ENCODE results near the gene CDKN2B-AS1.

The CDKN2B-AS1 gene

DNA sequence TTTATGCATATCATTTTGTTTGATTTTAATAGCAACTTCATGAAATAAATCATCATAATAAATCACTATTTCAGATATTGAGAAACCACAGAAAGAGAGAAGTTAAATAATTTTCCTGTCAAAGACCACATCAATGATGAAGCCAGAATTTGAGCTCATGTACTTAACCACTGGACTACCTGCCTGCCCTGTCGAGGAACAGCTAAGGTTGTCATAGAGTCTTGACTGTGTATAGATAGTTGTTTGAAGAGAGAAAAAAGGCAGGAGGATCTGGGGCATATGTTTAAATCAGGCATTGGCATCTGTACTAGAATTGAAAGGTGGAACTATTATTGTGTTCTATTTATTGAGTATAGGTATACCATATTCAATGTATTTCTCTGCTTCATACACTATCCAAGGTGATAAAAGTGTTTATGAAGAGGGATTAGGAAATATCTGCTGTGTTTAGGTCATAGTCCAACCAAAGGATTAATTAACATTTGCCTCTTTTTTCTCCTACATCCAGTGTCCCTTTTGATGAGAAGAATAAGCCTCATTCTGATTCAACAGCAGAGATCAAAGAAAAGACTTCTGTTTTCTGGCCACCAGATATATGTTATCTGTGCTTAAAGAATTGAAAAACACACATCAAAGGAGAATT, 51.8 kb downstream of the CDKN2B-AS1 start:
- TF ChIP-seq, protein P1, sequence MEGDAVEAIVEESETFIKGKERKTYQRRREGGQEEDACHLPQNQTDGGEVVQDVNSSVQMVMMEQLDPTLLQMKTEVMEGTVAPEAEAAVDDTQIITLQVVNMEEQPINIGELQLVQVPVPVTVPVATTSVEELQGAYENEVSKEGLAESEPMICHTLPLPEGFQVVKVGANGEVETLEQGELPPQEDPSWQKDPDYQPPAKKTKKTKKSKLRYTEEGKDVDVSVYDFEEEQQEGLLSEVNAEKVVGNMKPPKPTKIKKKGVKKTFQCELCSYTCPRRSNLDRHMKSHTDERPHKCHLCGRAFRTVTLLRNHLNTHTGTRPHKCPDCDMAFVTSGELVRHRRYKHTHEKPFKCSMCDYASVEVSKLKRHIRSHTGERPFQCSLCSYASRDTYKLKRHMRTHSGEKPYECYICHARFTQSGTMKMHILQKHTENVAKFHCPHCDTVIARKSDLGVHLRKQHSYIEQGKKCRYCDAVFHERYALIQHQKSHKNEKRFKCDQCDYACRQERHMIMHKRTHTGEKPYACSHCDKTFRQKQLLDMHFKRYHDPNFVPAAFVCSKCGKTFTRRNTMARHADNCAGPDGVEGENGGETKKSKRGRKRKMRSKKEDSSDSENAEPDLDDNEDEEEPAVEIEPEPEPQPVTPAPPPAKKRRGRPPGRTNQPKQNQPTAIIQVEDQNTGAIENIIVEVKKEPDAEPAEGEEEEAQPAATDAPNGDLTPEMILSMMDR (IDR thresholded peaks at IDR 0.05), result no peak
- no peak for TF ChIP-seq ZFX (IDR thresholded peaks at IDR 0.05; ENCODE audit: borderline replicate concordance)
- H3K27ac ChIP-seq, result no peak overlapping the region

DNA sequence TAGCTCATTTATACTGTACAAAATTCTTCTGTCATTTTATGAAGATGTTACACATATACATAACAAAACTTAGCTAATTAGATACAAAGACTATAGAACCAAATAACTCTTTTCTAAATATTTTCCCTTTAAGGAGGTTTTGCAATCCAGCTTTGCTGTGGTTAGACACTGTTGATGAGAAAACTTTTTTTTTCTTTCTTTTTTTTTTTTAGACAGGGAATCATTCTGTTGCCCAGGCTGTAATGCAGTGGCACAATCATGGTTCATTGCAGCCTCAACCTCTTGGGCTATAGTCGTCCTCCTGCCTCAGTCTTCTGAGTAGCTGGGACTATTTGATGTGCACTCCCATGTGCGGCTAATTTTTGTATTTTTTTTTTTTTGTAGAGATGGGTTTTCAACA, 53.0 kb downstream of the CDKN2B-AS1 start:
- no peak overlapping the region for H3K27ac ChIP-seq
- TF ChIP-seq, protein P1 (IDR thresholded peaks at IDR 0.05), result no peak
- no peak for TF ChIP-seq ZFX (IDR thresholded peaks at IDR 0.05; ENCODE audit: borderline replicate concordance)

DNA sequence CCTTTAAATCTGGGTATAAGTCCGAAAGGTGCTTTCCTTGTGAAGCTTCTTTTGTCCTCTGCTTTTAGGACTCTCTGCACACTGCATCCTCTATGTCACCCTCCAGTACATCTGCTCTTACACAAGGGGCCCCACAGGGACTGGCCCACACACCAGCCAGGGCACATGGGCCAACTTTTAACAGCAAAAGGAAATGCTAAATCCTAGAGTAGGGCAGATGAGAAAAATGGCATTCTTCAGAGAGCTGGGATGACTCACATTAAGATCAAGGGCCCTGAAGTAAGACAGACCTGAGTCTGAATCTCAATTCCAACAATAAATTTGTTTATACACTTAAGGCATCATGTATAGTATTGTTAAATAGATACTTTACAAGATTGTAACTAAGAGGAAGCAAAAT, 54.8 kb downstream of the CDKN2B-AS1 start:
- TF ChIP-seq, protein P1 (IDR thresholded peaks at IDR 0.05), result no peak
- no peak for TF ChIP-seq ZFX (IDR thresholded peaks at IDR 0.05; ENCODE audit: borderline replicate concordance)
- H3K27ac ChIP-seq, result no peak overlapping the region

DNA sequence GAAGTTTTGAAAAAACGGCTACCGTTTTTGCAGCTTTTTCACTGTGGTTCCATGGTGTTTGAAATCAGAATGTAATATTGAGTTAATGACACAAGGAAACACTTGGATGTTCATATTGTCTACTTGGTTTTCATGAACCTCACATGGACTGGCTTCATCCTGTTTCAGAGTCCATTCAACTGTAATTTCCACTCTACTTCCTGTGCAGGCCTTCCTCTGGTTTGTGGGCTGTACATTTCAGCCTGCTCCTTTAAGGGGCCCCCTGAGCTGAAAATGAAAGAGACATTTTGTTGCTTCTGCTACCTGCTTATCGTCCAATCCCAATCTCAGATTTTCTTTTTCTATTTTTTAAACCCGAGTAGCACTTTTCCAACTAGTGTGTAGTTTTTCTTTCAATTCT, 56.3 kb downstream of the CDKN2B-AS1 start:
- no peak overlapping the region for H3K27ac ChIP-seq
- TF ChIP-seq, protein P1 (IDR thresholded peaks at IDR 0.05), result no peak
- no peak for TF ChIP-seq ZFX (IDR thresholded peaks at IDR 0.05; ENCODE audit: borderline replicate concordance)

DNA sequence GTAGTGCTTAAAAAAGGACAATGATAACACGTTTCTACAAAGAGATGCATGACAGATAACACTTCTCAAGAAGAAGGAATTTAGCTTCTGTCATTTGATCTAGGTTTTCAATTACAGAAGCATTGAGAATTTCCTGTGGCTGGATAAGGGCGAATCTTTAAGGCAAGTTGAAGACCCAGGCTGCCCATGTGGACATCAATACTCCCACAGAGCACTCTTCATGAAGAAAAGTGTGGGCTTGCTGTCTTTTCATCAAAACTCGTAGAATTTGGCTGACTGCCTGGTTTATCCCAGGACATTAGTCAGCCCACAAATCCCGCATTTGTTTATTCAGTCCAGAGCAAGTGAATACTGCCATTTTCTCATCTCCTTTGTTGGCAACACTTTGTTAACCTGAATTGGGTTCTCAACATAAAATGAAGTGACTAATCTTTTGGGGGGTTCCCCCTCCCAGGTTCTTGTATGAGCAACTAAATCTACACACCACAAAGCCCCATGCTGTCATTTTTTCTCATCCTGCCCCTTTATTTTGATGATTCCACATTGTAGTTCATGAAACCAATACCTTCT, 57.9 kb downstream of the CDKN2B-AS1 start:
- TF ChIP-seq, protein P1 (IDR thresholded peaks at IDR 0.05), result no peak
- no peak for TF ChIP-seq ZFX (IDR thresholded peaks at IDR 0.05; ENCODE audit: borderline replicate concordance)

DNA sequence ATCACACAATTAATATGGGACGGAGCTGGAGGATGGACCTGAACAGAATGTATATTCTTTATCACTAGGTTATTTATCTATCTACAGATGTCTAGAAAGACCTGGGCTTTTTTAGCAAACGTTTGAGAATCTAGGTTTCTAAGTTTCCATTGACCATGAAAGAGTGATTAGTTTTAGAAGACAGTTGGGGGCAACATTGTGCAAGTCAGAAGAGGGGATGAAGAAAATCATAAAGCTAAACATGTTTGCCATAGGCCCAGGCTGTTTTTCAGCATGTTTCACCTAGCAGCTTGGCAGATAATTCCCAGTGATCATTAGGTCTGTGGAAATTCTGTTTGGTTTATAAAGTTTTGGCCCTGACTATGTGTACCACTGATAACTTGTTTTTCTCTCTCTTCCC, 58.6 kb downstream of the CDKN2B-AS1 start:
- no peak overlapping the region for H3K27ac ChIP-seq
- TF ChIP-seq ZFX (IDR thresholded peaks at IDR 0.05; ENCODE audit: borderline replicate concordance), result no peak
- TF ChIP-seq, protein P1 (IDR thresholded peaks at IDR 0.05), result no peak

More for the DNA sequence above, 57.9 kb downstream of the CDKN2B-AS1 start:
- H3K27ac ChIP-seq, result no peak overlapping the region

DNA sequence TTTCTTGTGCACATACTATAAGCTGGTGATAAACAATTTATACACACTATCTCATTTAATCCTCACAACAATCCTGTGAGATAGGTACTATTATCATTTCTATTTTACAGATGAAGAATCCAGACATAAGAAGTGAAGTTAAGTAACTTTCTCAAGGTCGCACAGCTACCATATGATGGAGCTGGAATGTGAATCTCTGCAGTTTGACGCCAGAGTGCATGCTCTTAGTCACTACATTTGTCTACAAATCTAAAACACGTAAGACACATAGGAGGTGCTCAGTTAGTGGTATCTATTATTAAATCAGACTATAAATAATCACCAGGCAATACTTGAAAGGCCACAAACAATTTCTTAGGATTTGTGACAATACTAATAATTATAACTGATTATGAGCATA, 59.5 kb downstream of the CDKN2B-AS1 start:
- TF ChIP-seq, protein P1 (IDR thresholded peaks at IDR 0.05), result no peak
- no peak for TF ChIP-seq ZFX (IDR thresholded peaks at IDR 0.05; ENCODE audit: borderline replicate concordance)

More for the DNA sequence above, 59.5 kb downstream of the CDKN2B-AS1 start:
- no peak overlapping the region for H3K27ac ChIP-seq
